Measurements from ENCODE around the gene WWOX. TPM values are rescaled to one million over a fixed set of nuclear protein-coding genes. Genes with fewer than 3 reads are reported as not detected.

WWOX gene
- total and polyA plus RNA-seq, 2 of the 13 experiments (the other 11 are each of a cell fraction or from before 2014, with no cell fraction given): 9.1 to 37.4 TPM

DNA sequence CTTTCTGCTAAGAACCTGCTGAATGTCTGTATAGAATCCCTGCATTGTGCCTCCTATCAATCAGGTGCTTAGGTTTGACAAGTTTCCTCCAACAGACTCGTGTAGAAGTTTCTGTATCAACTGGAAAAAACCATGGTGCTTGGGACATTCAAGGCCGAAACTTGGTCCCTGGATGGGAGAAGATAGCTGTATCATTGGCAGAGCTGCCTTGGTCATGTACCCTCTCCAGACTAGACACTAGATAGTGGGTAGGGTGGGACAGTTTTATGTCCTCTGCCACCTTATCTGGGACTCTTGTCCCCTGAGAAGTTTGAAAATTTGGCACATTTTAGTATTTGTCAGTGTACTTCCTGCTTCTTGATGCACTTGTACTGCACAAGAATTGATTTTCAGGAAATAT, 520.8 kb downstream of the WWOX start (continued):
- no peak for TF ChIP-seq AHDC1 (CRISPR knock-in tag; IDR thresholded peaks at IDR 0.05; ENCODE audit: borderline replicate concordance)

DNA sequence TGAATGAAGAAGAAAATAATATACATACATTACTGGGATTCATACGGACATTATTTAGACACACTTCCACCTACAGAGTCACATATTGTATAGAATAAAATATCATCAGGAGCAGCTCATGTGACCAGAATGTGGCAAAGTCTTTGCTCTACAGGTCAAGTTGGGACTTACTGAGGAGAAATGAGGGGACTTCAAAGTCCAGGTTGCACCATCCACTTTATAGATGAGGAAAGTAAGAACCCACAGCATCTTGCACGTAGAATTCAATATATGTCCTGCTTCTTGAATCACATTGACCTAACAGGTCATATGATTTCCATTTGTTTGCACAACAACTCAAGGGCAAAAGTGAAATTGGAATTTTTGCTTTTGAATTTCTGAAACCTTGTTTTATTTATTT, 524.3 kb downstream of the WWOX start:
- H2AFZ ChIP-seq (ENCODE audit: low read length): no peak overlapping the region
- intact Hi-C loops (cut with micrococcal nuclease; ENCODE audit: unreplicated experiment) (no loop called here), in situ Hi-C loops (cut with HindIII; ENCODE audit: extremely low pct_ligation_motif_present, low pct_unique_long_range_greater_than_20kb) (no loop called here)
- FAIRE-seq (peak; percentile 15), DNase-seq (ENCODE audit: low spot score) (no peak), ATAC-seq (no peak)
- BruUV-seq (replicated peaks): no TSS peak
- ChIA-PET POLR2A (no interaction called here), CTCF (ENCODE audit: low intra/inter-chr PET ratio, low total read pairs) (no interaction called here)
- no peaks in the 10 kb centered on the region for H4K20me1 ChIP-seq (ENCODE audit: insufficient read depth, low read length)
- H3K9ac ChIP-seq (ENCODE audit: insufficient read depth, low read depth, low read length): no peak overlapping the region
- H3K79me2 ChIP-seq (ENCODE audit: insufficient read depth, low read length): no peaks in the 10 kb centered on the region
- no peak overlapping the region for H3K27ac ChIP-seq (ENCODE audit: extremely low read length, insufficient read depth, low read length)
- H3K4me1 ChIP-seq (ENCODE audit: insufficient read depth, low read length): no peaks in the 10 kb centered on the region
- H3K27me3 ChIP-seq (ENCODE audit: control insufficient read depth in 1 of 2, insufficient read depth in 2 of 2, low read length in 2 of 2): no peaks in the 10 kb centered on the region
- H3K9me3 ChIP-seq (ENCODE audit: low read length): peaks cover 8% of the 10 kb centered on the region
- no peak overlapping the region for H3K4me3 ChIP-seq (replicated peaks in 1 of 3; ENCODE audit: insufficient read depth in 1 of 3, low read depth in 2 of 3, low read length in 3 of 3)
- WGBS (ENCODE audit: low lambda C conversion rate): 78% methylated on average over 2 of the region's 2 CpGs
- TF ChIP-seq PCBP1 (IDR thresholded peaks at IDR 0.05; ENCODE audit: borderline replicate concordance, low read depth, low read length) (no peak), HNF4A (CRISPR knock-in tag; IDR thresholded peaks at IDR 0.05) (peak; percentile 33; the same call in 1 of the 2 replicates), ZNF724P (CRISPR knock-in tag; IDR thresholded peaks at IDR 0.05; ENCODE audit: borderline replicate concordance) (no peak)
- no peak overlapping the region for H3K4me2 ChIP-seq (ENCODE audit: low read depth, low read length)
- H3K36me3 ChIP-seq (replicated peaks in 1 of 2; ENCODE audit: control insufficient read depth in 1 of 2, insufficient read depth in 2 of 2, low read length in 2 of 2): no peaks in the 10 kb centered on the region
